ENCODE results near the gene TM9SF1. TPM values are rescaled to one million over a fixed set of nuclear protein-coding genes. Genes with fewer than 3 reads are reported as not detected.
A peak's percentile ranks its signal among the peaks of the same experiment; 100 is the strongest.

Gene TM9SF1
- total and polyA plus RNA-seq, 2 of the 13 experiments (the other 11 are each of a cell fraction or from before 2014, with no cell fraction given): 83.2 to 110 TPM

GRCh38 chr14:24146978-24147760 is 48.1 kb downstream of the TM9SF1 start, which contains the start of gene RNF31 (continued):
- no peak; the same call in 1 of the 2 replicates for TF ChIP-seq KDM1A (CRISPR knock-in tag; IDR thresholded peaks at IDR 0.05)
- peak; percentile 41; the same call in 1 of the 2 replicates for TF ChIP-seq HOXA3 (CRISPR knock-in tag; IDR thresholded peaks at IDR 0.05)
- TF ChIP-seq ZNF619 (CRISPR knock-in tag; IDR thresholded peaks at IDR 0.05): peak; percentile 95
- peak; percentile 63 for TF ChIP-seq HNRNPK (IDR thresholded peaks at IDR 0.05; ENCODE audit: low read depth, low read length, poor library complexity, severe bottlenecking)
- peak; percentile 23; the same call in 1 of the 2 replicates for TF ChIP-seq ZNF598 (CRISPR knock-in tag; IDR thresholded peaks at IDR 0.05; ENCODE audit: borderline replicate concordance)
- peak; percentile 69 for TF ChIP-seq ZNF574 (CRISPR knock-in tag; IDR thresholded peaks at IDR 0.05)
- TF ChIP-seq NFRKB (IDR thresholded peaks at IDR 0.05): no peak
- peak; percentile 63; the same call in 1 of the 2 replicates for TF ChIP-seq ZNF138 (CRISPR knock-in tag; IDR thresholded peaks at IDR 0.05; ENCODE audit: low read depth)
- TF ChIP-seq ZNF230 (CRISPR knock-in tag; IDR thresholded peaks at IDR 0.05): peak; percentile 63; the same call in 1 of the 2 replicates
- peak; percentile 26 for TF ChIP-seq MIXL1 (CRISPR knock-in tag; IDR thresholded peaks at IDR 0.05)
- TF ChIP-seq ZSCAN12 (CRISPR knock-in tag; IDR thresholded peaks at IDR 0.05): peak; percentile 96; the same call in 1 of the 2 replicates
- no peak; the same call in 1 of the 2 replicates for TF ChIP-seq ZNF614 (CRISPR knock-in tag; IDR thresholded peaks at IDR 0.05; ENCODE audit: borderline replicate concordance)
- no peak for TF ChIP-seq HDAC6 (IDR thresholded peaks at IDR 0.05; ENCODE audit: low read depth, low read length)
- TF ChIP-seq ZNF121 (CRISPR knock-in tag; IDR thresholded peaks at IDR 0.05): no peak
- TF ChIP-seq KMT2A (CRISPR knock-in tag; IDR thresholded peaks at IDR 0.05): peak; percentile 58
- TF ChIP-seq PATZ1 (CRISPR knock-in tag; IDR thresholded peaks at IDR 0.05): peak; percentile 63; the same call in 1 of the 2 replicates
- TF ChIP-seq ZNF343 (CRISPR knock-in tag; IDR thresholded peaks at IDR 0.05): no peak; the same call in 1 of the 2 replicates
- no peak for TF ChIP-seq CENPBD1 (CRISPR knock-in tag; IDR thresholded peaks at IDR 0.05; ENCODE audit: borderline replicate concordance, low read depth)
- TF ChIP-seq SIX1 (CRISPR knock-in tag; IDR thresholded peaks at IDR 0.05; ENCODE audit: borderline replicate concordance): peak; percentile 52; the same call in 1 of the 2 replicates
- TF ChIP-seq NFYB (CRISPR knock-in tag; IDR thresholded peaks at IDR 0.05): peak; percentile 91
- peak; percentile 94 for TF ChIP-seq ARHGAP35 (CRISPR knock-in tag; IDR thresholded peaks at IDR 0.05; ENCODE audit: borderline replicate concordance)
- peak; percentile 95 for TF ChIP-seq RBFOX2 (IDR thresholded peaks at IDR 0.05; ENCODE audit: low read depth, low read length)
- peak; percentile 95 for TF ChIP-seq KDM5A (IDR thresholded peaks at IDR 0.05; ENCODE audit: borderline replicate concordance, low read length)
- TF ChIP-seq WIZ (CRISPR knock-in tag; IDR thresholded peaks at IDR 0.05): no peak
- TF ChIP-seq FOXJ3 (CRISPR knock-in tag; IDR thresholded peaks at IDR 0.05; ENCODE audit: borderline replicate concordance): no peak
- TF ChIP-seq HCFC1 (IDR thresholded peaks at IDR 0.05; ENCODE audit: low read depth, low read length): peak; percentile 6; the same call in 1 of the 2 replicates
- peak; percentile 58 for TF ChIP-seq HIVEP1 (CRISPR knock-in tag; IDR thresholded peaks at IDR 0.05)
